Vagina (tissue), 2 donors: ENCODE measurements around the gene SPACA6. TPM values are rescaled to one million over a fixed set of nuclear protein-coding genes. Genes with fewer than 3 reads are reported as not detected.

ENCODE experiments used
- DNase-seq, 2 donors: peaks; one replicate each; pipeline ENCODE4 v3.0.0-alpha.2; 2017; ENCODE audit errors: extremely low spot score in 2 of 2
- H3K27ac ChIP-seq: fragments of 200-600 bp; sonication (generic); one replicate; pipeline ENCODE4 v1.5.1; 2019
- H3K27me3 ChIP-seq: fragments of 200-600 bp; sonication (generic); one replicate; pipeline ENCODE4 v1.5.1; 2019
- H3K36me3 ChIP-seq, 2 donors: fragments of 200-600 bp; sonication (generic); one replicate each; pipeline ENCODE4 v1.5.1; 2017 to 2019
- H3K4me1 ChIP-seq: fragments of 200-600 bp; sonication (generic); one replicate; pipeline ENCODE4 v1.5.1; 2019
- H3K4me3 ChIP-seq, 2 donors: fragments of 200-600 bp; sonication (generic); 1 replicate in 1 of 2; 2 replicates in 1 of 2; pipeline ENCODE4 v1.5.1; 2016 to 2019
- H3K9me3 ChIP-seq: fragments of 200-600 bp; sonication (generic); one replicate; pipeline ENCODE4 v1.5.1; 2019
- POLR2A ChIP-seq, 2 donors: fragments of 450-650 bp; IDR thresholded peaks; one replicate each; pipeline ENCODE4 v1.6.1; 2017; ENCODE audit warnings: antibody characterized with exemption in 2 of 2, mild to moderate bottlenecking in 2 of 2, moderate library complexity in 2 of 2
- POLR2AphosphoS5 ChIP-seq, 2 donors: sonication (generic); formaldehyde crosslinking; IDR thresholded peaks; one replicate each; pipeline ENCODE4 v1.9.0; 2017; ENCODE audit warnings: antibody characterized with exemption in 2 of 2, mild to moderate bottlenecking in 2 of 2, low read depth in 1 of 2; ENCODE audit not compliant: insufficient read depth in 1 of 2
- intact Hi-C: fragments of 100-400 bp; cut with DNase I; formaldehyde crosslinking; loops from one replicate; pipeline ENCODE4 v1.15.1; 2023
- total RNA-seq: library from RNA; depleted of rRNA; stranded (reverse); fragments of >200 nt; gene quantifications from one replicate; pipeline ENCODE4 v1.2.3, GENCODE V29; 2016
- TF ChIP-seq, protein P1 (sequence below), 3 experiments: fragments of 450-650 bp in 2 of 3; fragments of 200-600 bp in 1 of 3; sonication (generic) in 1 of 3; IDR thresholded peaks; one replicate each; pipeline ENCODE4 v1.5.1; 2017 to 2019; ENCODE audit warnings: antibody characterized with exemption in 3 of 3, mild to moderate bottlenecking in 2 of 3, moderate library complexity in 2 of 3

Gene SPACA6
- total RNA-seq, 1 donor from 2014 or later = 53.0 TPM

GRCh38 chr19:51689751-51690453, 3.2 kb upstream of the SPACA6 start:
- H3K9me3 ChIP-seq = no peaks in the 10 kb centered on the region
- peaks cover 0 to 8% of the 10 kb centered on the region in 2 donors for H3K36me3 ChIP-seq
- H3K27me3 ChIP-seq = no peaks in the 10 kb centered on the region
- TF ChIP-seq POLR2A (IDR thresholded peaks at IDR 0.05) (no peak), POLR2AphosphoS5 (IDR thresholded peaks at IDR 0.05; ENCODE audit: insufficient read depth in 1 of 2, low read depth in 1 of 2) (no peak)
- TF ChIP-seq, protein P1, sequence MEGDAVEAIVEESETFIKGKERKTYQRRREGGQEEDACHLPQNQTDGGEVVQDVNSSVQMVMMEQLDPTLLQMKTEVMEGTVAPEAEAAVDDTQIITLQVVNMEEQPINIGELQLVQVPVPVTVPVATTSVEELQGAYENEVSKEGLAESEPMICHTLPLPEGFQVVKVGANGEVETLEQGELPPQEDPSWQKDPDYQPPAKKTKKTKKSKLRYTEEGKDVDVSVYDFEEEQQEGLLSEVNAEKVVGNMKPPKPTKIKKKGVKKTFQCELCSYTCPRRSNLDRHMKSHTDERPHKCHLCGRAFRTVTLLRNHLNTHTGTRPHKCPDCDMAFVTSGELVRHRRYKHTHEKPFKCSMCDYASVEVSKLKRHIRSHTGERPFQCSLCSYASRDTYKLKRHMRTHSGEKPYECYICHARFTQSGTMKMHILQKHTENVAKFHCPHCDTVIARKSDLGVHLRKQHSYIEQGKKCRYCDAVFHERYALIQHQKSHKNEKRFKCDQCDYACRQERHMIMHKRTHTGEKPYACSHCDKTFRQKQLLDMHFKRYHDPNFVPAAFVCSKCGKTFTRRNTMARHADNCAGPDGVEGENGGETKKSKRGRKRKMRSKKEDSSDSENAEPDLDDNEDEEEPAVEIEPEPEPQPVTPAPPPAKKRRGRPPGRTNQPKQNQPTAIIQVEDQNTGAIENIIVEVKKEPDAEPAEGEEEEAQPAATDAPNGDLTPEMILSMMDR (IDR thresholded peaks at IDR 0.05) = no peak
- peaks cover 48% of the 10 kb centered on the region for H3K4me1 ChIP-seq
- DNase-seq = no peak
- H3K27ac ChIP-seq = peak overlapping the region; percentile 97
- intact Hi-C loops = loop anchor here (2.0 to 10.0 kb wide), 3 partner anchors 13 to 325 kb away; partner anchors contain the start of genes CLDND2 and ETFB
- H3K4me3 ChIP-seq = peak overlapping the region; percentile 64 to 96

DNA sequence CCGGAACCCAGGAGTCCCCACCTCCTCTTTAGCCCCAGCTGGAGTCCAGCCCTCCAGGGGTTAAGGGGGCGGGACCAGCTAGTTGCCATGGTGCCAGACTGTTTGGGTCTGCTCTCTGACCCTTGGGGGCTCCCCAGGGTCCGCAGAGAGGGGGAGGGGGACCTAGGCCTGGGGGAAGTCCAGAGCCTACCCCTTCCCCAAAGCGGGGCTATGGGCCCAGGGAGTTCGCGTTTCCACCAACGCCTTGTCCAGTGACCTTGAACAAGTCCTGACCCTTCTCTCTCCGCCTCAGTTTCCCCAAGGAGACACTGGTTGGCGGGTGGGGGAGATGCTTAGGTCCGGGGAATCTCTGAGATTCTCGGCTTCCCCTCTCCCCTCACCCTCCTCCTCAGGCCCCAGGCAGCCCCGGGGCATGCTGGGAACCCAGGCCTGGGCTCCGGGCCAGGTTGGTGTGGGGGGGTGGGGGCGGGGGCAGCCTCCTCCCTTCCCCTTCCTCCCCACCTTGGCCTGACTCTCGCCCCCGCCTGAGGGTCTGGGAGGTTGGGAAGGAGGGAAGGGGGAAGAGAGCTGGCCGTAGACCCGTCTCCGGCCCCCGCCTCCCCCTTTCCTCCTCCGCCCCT, 2.6 kb upstream of the SPACA6 start:
- Histone ChIP-seq H3K36me3 (peaks cover 0 to 15% of the 10 kb centered on the region in 2 donors), H3K4me3 (peak overlapping the region; percentile 64 to 96), H3K27me3 (no peaks in the 10 kb centered on the region), H3K4me1 (peaks cover 53% of the 10 kb centered on the region), H3K27ac (peak overlapping the region; percentile 97), H3K9me3 (no peaks in the 10 kb centered on the region)
- intact Hi-C loops = loop anchor here (10.0 kb wide), 1 partner anchor 326 kb away; the partner anchor contains the start of genes CLDND2 and ETFB
- no peak for DNase-seq
- TF ChIP-seq POLR2AphosphoS5 (IDR thresholded peaks at IDR 0.05; ENCODE audit: insufficient read depth in 1 of 2, low read depth in 1 of 2) = peak; percentile 71 to 94
- TF ChIP-seq, protein P1 (IDR thresholded peaks at IDR 0.05) = no peak
- TF ChIP-seq POLR2A (IDR thresholded peaks at IDR 0.05) = peak in 1 of 2 donors; percentile 69

DNA sequence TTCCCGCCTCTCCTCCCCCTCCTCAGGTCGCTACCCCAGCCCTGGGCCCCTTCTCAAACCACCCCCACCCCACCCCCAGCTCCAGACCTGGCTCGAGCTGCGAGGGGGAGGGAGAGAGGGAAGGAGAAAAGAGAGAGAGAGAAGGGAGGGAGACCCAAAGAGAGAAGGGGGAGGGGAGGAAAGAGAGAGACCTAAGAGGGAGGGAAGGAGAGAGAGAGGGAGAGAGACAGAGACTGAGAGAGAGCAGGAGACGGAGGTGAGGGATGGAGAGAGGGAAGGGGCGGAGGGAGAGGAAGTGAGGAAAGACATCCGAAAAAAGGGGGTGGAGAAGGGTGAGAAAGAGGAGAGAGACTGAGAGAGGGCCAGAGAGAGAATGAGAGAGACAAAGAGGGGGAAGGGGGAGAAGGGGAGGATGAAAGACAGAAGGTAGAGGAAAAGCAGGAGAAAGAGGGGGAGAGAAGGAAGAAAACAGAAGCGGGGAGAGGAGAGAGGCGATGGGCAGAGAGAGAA, 2.0 kb upstream of the SPACA6 start:
- H3K4me3 ChIP-seq = peak overlapping the region; percentile 64 to 96
- TF ChIP-seq POLR2AphosphoS5 (IDR thresholded peaks at IDR 0.05; ENCODE audit: insufficient read depth in 1 of 2, low read depth in 1 of 2) (no peak), POLR2A (IDR thresholded peaks at IDR 0.05) (no peak)
- TF ChIP-seq, protein P1 (IDR thresholded peaks at IDR 0.05) = no peak
- no peaks in the 10 kb centered on the region for H3K27me3 ChIP-seq
- peaks cover 0 to 15% of the 10 kb centered on the region in 2 donors for H3K36me3 ChIP-seq
- DNase-seq = no peak
- no peaks in the 10 kb centered on the region for H3K9me3 ChIP-seq
- peak overlapping the region; percentile 97 for H3K27ac ChIP-seq
- peaks cover 53% of the 10 kb centered on the region for H3K4me1 ChIP-seq
- intact Hi-C loops = loop anchor here (10.0 kb wide), 1 partner anchor 326 kb away; the partner anchor contains the start of genes CLDND2 and ETFB

GRCh38 chr19:51691584-51692428, 1.3 kb upstream of the SPACA6 start:
- intact Hi-C loops = loop anchor here (10.0 kb wide), 1 partner anchor 327 kb away; the partner anchor contains the start of genes CLDND2 and ETFB
- H3K27ac ChIP-seq = peak overlapping the region; percentile 97
- H3K4me3 ChIP-seq = peak overlapping the region; percentile 64 to 96
- no peaks in the 10 kb centered on the region for H3K9me3 ChIP-seq
- DNase-seq = peak in 1 of 2 donors; percentile 84
- TF ChIP-seq, protein P1 (IDR thresholded peaks at IDR 0.05) = no peak
- TF ChIP-seq POLR2A (IDR thresholded peaks at IDR 0.05) (no peak), POLR2AphosphoS5 (IDR thresholded peaks at IDR 0.05; ENCODE audit: insufficient read depth in 1 of 2, low read depth in 1 of 2) (no peak)
- H3K4me1 ChIP-seq = peaks cover 52% of the 10 kb centered on the region
- no peaks in the 10 kb centered on the region for H3K27me3 ChIP-seq
- H3K36me3 ChIP-seq = peaks cover 0 to 19% of the 10 kb centered on the region in 2 donors
